SK-N-SH (cell line): ENCODE measurements around the gene PRKN. TPM values are rescaled to one million over a fixed set of nuclear protein-coding genes. Genes with fewer than 3 reads are reported as not detected.

Experiments
- CTCF ChIA-PET: fragments of 300-600, 350-600 bp; formaldehyde crosslinking; extraction: SDS; loops from one replicate; lab custom pipeline; 2021; lab: Yijun Ruan, JAX
- POLR2A ChIA-PET: fragments of 350-600 bp; sonication (Branson Sonifier 250); formaldehyde crosslinking; extraction: SDS; loops from one replicate; lab custom pipeline; 2020; ENCODE audit warnings: antibody characterized with exemption, inconsistent platforms; lab: Yijun Ruan, JAX
- DNase-seq: peaks from one replicate; pipeline ENCODE4 v3.0.0; 2012
- H2AFZ ChIP-seq: fragments of 200-600 bp; sonication (generic); 2 replicates; pipeline ENCODE4 v1.8.1; 2016; ENCODE audit warnings: antibody characterized with exemption, mild to moderate bottlenecking, low read depth
- H3F3A ChIP-seq: fragments of 200-600 bp; sonication (generic); replicated peaks from 2 replicates; pipeline ENCODE3; 2016; ENCODE audit warnings: antibody characterized with exemption, mild to moderate bottlenecking; ENCODE audit not compliant: insufficient read depth
- H3K27ac ChIP-seq, 2 experiments: fragments of 200-500 bp in 1 of 2; fragments of 200-600 bp in 1 of 2; sonication (Bioruptor generic) in 1 of 2; sonication (generic), shearing (Covaris generic) in 1 of 2; 2 replicates each; pipeline versions ENCODE4 v1.5.1 to v1.6.1; 2014 to 2016; ENCODE audit warnings: low read depth in 2 of 2, inconsistent platforms in 1 of 2, low read length in 1 of 2, mild to moderate bottlenecking in 1 of 2, mixed read lengths in 1 of 2
- H3K27me3 ChIP-seq: fragments of 200-600 bp; sonication (generic), shearing (Covaris generic); 2 replicates; pipeline ENCODE4 v1.6.1; 2016; ENCODE audit warnings: mixed run types; ENCODE audit not compliant: insufficient read depth
- H3K36me3 ChIP-seq, 2 experiments: fragments of 200-500 bp in 1 of 2; fragments of 200-600 bp in 1 of 2; sonication (Bioruptor generic) in 1 of 2; sonication (generic) in 1 of 2; replicated peaks in 1 of 2; 2 replicates each; pipeline versions ENCODE3 to v1.5.1; 2014 to 2016; ENCODE audit warnings: low read length in 1 of 2, mild to moderate bottlenecking in 1 of 2; ENCODE audit not compliant: insufficient read depth in 2 of 2, control insufficient read depth in 1 of 2
- H3K4me1 ChIP-seq, 2 experiments: fragments of 200-500 bp in 1 of 2; fragments of 200-600 bp in 1 of 2; sonication (Bioruptor generic) in 1 of 2; sonication (generic), shearing (Covaris generic) in 1 of 2; 2 replicates each; pipeline versions ENCODE4 v1.5.1 to v1.6.1; 2014 to 2016; ENCODE audit warnings: low read depth in 1 of 2, low read length in 1 of 2, mixed run types in 1 of 2; ENCODE audit not compliant: insufficient read depth in 2 of 2, control insufficient read depth in 1 of 2
- H3K4me2 ChIP-seq: fragments of 200-600 bp; sonication (generic), shearing (Covaris generic); 2 replicates; pipeline ENCODE4 v1.6.1; 2017; ENCODE audit warnings: mixed run types
- H3K4me3 ChIP-seq, 2 experiments: fragments of 200-500 bp in 1 of 2; fragments of 200-600 bp in 1 of 2; sonication (Bioruptor generic) in 1 of 2; sonication (generic), shearing (Covaris generic) in 1 of 2; 2 replicates each; pipeline versions ENCODE4 v1.5.1 to v1.8.1; 2014 to 2016; ENCODE audit warnings: low read depth in 2 of 2, inconsistent platforms in 1 of 2, low read length in 1 of 2, mild to moderate bottlenecking in 1 of 2, mixed read lengths in 1 of 2, moderate library complexity in 1 of 2
- H3K79me2 ChIP-seq: fragments of 200-600 bp; sonication (generic); 2 replicates; pipeline ENCODE4 v1.8.1; 2017; ENCODE audit warnings: mild to moderate bottlenecking; ENCODE audit not compliant: insufficient read depth
- H3K9ac ChIP-seq: fragments of 200-600 bp; sonication (generic); 2 replicates; pipeline ENCODE4 v1.6.1; 2017; ENCODE audit warnings: mixed run types
- H3K9me2 ChIP-seq: fragments of 200-600 bp; sonication (generic); 2 replicates; pipeline ENCODE4 v1.6.1; 2017; ENCODE audit warnings: mixed run types
- H3K9me3 ChIP-seq: fragments of 200-600 bp; sonication (generic); 2 replicates; pipeline ENCODE4 v1.6.1; 2017; ENCODE audit warnings: mixed run types, mild to moderate bottlenecking, moderate library complexity
- H4K20me1 ChIP-seq: fragments of 200-600 bp; sonication (generic); 2 replicates; pipeline ENCODE4 v1.6.1; 2017; ENCODE audit warnings: mild to moderate bottlenecking, mixed run types; ENCODE audit not compliant: insufficient read depth
- CHD2 ChIP-seq: fragments of 150-350 bp; IDR thresholded peaks from 2 replicates; pipeline ENCODE4 v1.6.1; 2018; ENCODE audit warnings: low read length; ENCODE audit not compliant: partially characterized antibody
- ELF1 ChIP-seq: IDR thresholded peaks from 2 replicates; pipeline ENCODE4 v1.4.0; 2012
- EP300 ChIP-seq, 2 experiments: IDR thresholded peaks; 2 replicates each; pipeline versions ENCODE4 v1.4.0 to v1.6.1; 2012; ENCODE audit warnings: borderline replicate concordance in 1 of 2, low read depth in 1 of 2, low read length in 1 of 2
- EZH2phosphoT487 ChIP-seq: fragments of 200-600 bp; sonication (generic); IDR thresholded peaks from 2 replicates; pipeline ENCODE4 v1.6.1; 2017; ENCODE audit warnings: low read depth, mixed run types, mild to moderate bottlenecking, antibody characterized with exemption, moderate library complexity, borderline replicate concordance
- FOSL2 ChIP-seq: IDR thresholded peaks from 2 replicates; pipeline ENCODE4 v1.4.0; 2012; ENCODE audit warnings: low read depth, mild to moderate bottlenecking, moderate library complexity, borderline replicate concordance
- FOXJ3 ChIP-seq: sonication (generic); formaldehyde crosslinking; IDR thresholded peaks from 2 replicates; pipeline ENCODE4 v1.5.1; 2020; ENCODE audit warnings: mild to moderate bottlenecking, missing genetic modification reagents
- IRF3 ChIP-seq: fragments of 150-350 bp; IDR thresholded peaks from 2 replicates; pipeline ENCODE4 v1.6.1; 2016; ENCODE audit warnings: mild to moderate bottlenecking, low read depth, low read length
- JUND ChIP-seq: IDR thresholded peaks from 2 replicates; pipeline ENCODE4 v1.4.0; 2012
- MEF2A ChIP-seq: IDR thresholded peaks from 2 replicates; pipeline ENCODE4 v1.4.0; 2012; ENCODE audit warnings: low read depth, borderline replicate concordance
- NFIC ChIP-seq: IDR thresholded peaks from 2 replicates; pipeline ENCODE4 v1.4.0; 2012; ENCODE audit warnings: borderline replicate concordance
- POLR2AphosphoS5 ChIP-seq: IDR thresholded peaks from 2 replicates; pipeline ENCODE4 v1.6.1; 2012; ENCODE audit warnings: low read depth, low read length
- RAD21 ChIP-seq: IDR thresholded peaks from 2 replicates; pipeline ENCODE4 v1.6.1; 2012; ENCODE audit warnings: mild to moderate bottlenecking, low read length
- REST ChIP-seq: IDR thresholded peaks from 2 replicates; pipeline ENCODE4 v1.6.1; 2012; ENCODE audit warnings: mild to moderate bottlenecking, low read depth, low read length, moderate library complexity
- RFX5 ChIP-seq: IDR thresholded peaks from 2 replicates; pipeline ENCODE4 v1.6.1; 2012; ENCODE audit warnings: mild to moderate bottlenecking, improper control_type of control experiment, low read length
- RXRA ChIP-seq: IDR thresholded peaks from 2 replicates; pipeline ENCODE4 v1.4.0; 2012; ENCODE audit warnings: low read depth, mild to moderate bottlenecking, borderline replicate concordance
- TAF1 ChIP-seq: IDR thresholded peaks from 2 replicates; pipeline ENCODE4 v1.6.1; 2012; ENCODE audit warnings: low read depth, mild to moderate bottlenecking, low read length, moderate library complexity, borderline replicate concordance
- TEAD4 ChIP-seq: IDR thresholded peaks from 2 replicates; pipeline ENCODE4 v1.4.0; 2012; ENCODE audit warnings: mild to moderate bottlenecking, borderline replicate concordance; ENCODE audit not compliant: insufficient read depth
- USF1 ChIP-seq: IDR thresholded peaks from 2 replicates; pipeline ENCODE4 v1.4.0; 2012; ENCODE audit warnings: low read depth, borderline replicate concordance
- YY1 ChIP-seq: IDR thresholded peaks from 2 replicates; pipeline ENCODE4 v1.4.0; 2012; ENCODE audit warnings: low read depth, mild to moderate bottlenecking
- WGBS: methylation state at CpG from one replicate; pipeline ENCODE4 v1.1.6; 2017; ENCODE audit warnings: low lambda C conversion rate; 5-methylcytosine and 5-hydroxymethylcytosine counted together
- polyA plus RNA-seq, 3 experiments: library from polyadenylated mRNA; depleted of rRNA; stranded (reverse); fragments of >200 nt; gene quantifications; 2 replicates each; pipeline ENCODE4 v1.2.3, GENCODE V29; 2012

The PRKN gene
- polyA plus RNA-seq, 1 of the 3 experiments (the other 2 are of a cell fraction) = 0.76 TPM

GRCh38 chr6:161722394-161722793 is 1005.2 kb downstream of the PRKN start:
- H3F3A ChIP-seq = no peaks in the 10 kb centered on the region
- H3K4me1 ChIP-seq = no peaks in the 10 kb centered on the region; a peak in 1 of 4 replicates
- CTCF ChIA-PET = interaction anchor here (0.7 kb wide), 1 partner anchor 358 kb away, joined by 3 read pairs; no protein-coding TSS in a partner anchor
- H3K79me2 ChIP-seq = no peaks in the 10 kb centered on the region
- no peaks in the 10 kb centered on the region for H3K9me2 ChIP-seq
- no peaks in the 10 kb centered on the region for H3K27me3 ChIP-seq
- H3K4me3 ChIP-seq = no peak overlapping the region
- no peaks in the 10 kb centered on the region for H4K20me1 ChIP-seq
- TF ChIP-seq YY1 (no peak), CHD2 (no peak), MEF2A (no peak), ELF1 (no peak), TAF1 (no peak), REST (no peak), EZH2phosphoT487 (no peak)
- H3K27ac ChIP-seq = no peak overlapping the region
- H3K9ac ChIP-seq = no peak overlapping the region
- 33% methylated on average over 3 of the region's 3 CpGs for WGBS
- H3K4me2 ChIP-seq = no peak overlapping the region
- POLR2A ChIA-PET = no interaction called here
- no peak for DNase-seq
- H2AFZ ChIP-seq = no peak overlapping the region
- H3K9me3 ChIP-seq = no peaks in the 10 kb centered on the region
- no peaks in the 10 kb centered on the region for H3K36me3 ChIP-seq

GRCh38 chr6:161721511-161721910 is 1006.1 kb downstream of the PRKN start:
- Histone ChIP-seq H2AFZ (no peak overlapping the region), H3K9me3 (no peaks in the 10 kb centered on the region), H3K4me2 (no peak overlapping the region), H4K20me1 (no peaks in the 10 kb centered on the region), H3K27ac (no peak overlapping the region), H3K79me2 (no peaks in the 10 kb centered on the region), H3F3A (no peaks in the 10 kb centered on the region), H3K4me3 (no peak overlapping the region), H3K36me3 (no peaks in the 10 kb centered on the region), H3K4me1 (no peaks in the 10 kb centered on the region; a peak in 1 of 4 replicates), H3K27me3 (no peaks in the 10 kb centered on the region), H3K9me2 (no peaks in the 10 kb centered on the region), H3K9ac (no peak overlapping the region)
- no peak for DNase-seq
- CTCF ChIA-PET = interaction anchor here (0.7 kb wide), 1 partner anchor 70 kb away, joined by 3 read pairs; no protein-coding TSS in a partner anchor
- 43% methylated on average over 8 of the region's 8 CpGs for whole genome bisulfite sequencing
- POLR2A ChIA-PET = no interaction called here
- TF ChIP-seq RAD21 (no peak), USF1 (no peak), FOSL2 (no peak), EP300 (IDR thresholded peaks at IDR 0.05; ENCODE audit: borderline replicate concordance in 1 of 2, low read depth in 1 of 2, low read length in 1 of 2) (no peak), POLR2AphosphoS5 (no peak), TAF1 (no peak), REST (no peak), EZH2phosphoT487 (no peak), IRF3 (no peak), FOXJ3 (CRISPR knock-in tag) (no peak), RXRA (no peak), TEAD4 (no peak), NFIC (no peak), JUND (no peak), RFX5 (no peak)
